ENCODE measurements around the gene ZNF177.

- TF ChIP-seq CTCF (IDR thresholded peaks at IDR 0.05; ENCODE audit: low read depth, low read length), result no peak
- TF ChIP-seq EZH2phosphoT487 (IDR thresholded peaks at IDR 0.05; ENCODE audit: low read depth), result no peak
These were observed 49.1 kb upstream of the ZNF177 start for GRCh38 chr19:9313756-9314155.
